HepG2 (cell line): ENCODE results near the gene FAM156A.
"Not testable (repeated sequence)": the region's sequence is repeated elsewhere in the genome, so short reads cannot be mapped to it uniquely, and the experiment has no call there.

Experiments used
- ZNF138 ChIP-seq: sonication (generic); formaldehyde crosslinking; IDR thresholded peaks from 2 replicates; pipeline ENCODE4 v1.5.0; 2020; ENCODE audit warnings: mild to moderate bottlenecking, low read depth, missing genetic modification reagents
- ZNF383 ChIP-seq: sonication (generic); formaldehyde crosslinking; IDR thresholded peaks from 2 replicates; pipeline ENCODE4 v1.4.0; 2020; ENCODE audit warnings: missing genetic modification reagents, mild to moderate bottlenecking, borderline replicate concordance

DNA sequence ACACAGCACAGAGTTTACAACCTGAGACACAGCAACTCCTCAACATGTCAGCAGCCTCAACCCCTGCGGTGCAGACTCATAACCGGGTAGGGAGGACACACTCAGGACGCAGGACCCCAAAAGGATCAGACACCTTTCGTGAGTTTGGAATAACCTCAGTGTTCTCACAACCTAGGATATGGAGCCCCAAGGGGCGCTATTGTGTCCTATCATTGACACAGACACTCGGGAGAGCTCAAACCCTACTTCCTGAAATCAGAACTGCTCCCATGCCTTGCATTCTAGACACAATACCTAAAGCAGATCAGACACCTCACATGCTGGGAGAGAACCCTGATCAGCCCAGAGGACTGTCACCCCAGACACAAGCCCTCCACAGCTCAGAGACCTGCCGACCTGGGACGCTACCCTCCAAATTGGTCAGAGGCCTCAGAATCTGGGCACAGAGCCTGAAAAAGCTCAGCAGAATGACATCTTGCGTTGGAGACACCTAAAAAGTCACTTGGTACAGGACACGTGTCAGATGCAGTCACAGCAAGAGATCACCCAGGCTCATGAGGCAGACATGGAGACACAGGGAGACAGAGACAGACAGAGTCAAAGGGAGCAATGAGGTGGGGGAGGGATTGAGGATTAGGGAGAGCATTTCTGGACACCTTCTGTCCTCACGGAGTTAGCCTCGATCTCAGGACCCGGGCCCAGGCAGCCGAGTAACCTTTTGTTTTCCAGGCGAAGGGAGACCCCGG lies 8.8 kb upstream of the FAM156A start:
- not testable (repeated sequence) for TF ChIP-seq ZNF383, ZNF138 (CRISPR knock-in tag)
